Measurements from ENCODE around the gene XKR8.
A peak's percentile ranks its signal among the peaks of the same experiment; 100 is the strongest.

XKR8 gene

DNA sequence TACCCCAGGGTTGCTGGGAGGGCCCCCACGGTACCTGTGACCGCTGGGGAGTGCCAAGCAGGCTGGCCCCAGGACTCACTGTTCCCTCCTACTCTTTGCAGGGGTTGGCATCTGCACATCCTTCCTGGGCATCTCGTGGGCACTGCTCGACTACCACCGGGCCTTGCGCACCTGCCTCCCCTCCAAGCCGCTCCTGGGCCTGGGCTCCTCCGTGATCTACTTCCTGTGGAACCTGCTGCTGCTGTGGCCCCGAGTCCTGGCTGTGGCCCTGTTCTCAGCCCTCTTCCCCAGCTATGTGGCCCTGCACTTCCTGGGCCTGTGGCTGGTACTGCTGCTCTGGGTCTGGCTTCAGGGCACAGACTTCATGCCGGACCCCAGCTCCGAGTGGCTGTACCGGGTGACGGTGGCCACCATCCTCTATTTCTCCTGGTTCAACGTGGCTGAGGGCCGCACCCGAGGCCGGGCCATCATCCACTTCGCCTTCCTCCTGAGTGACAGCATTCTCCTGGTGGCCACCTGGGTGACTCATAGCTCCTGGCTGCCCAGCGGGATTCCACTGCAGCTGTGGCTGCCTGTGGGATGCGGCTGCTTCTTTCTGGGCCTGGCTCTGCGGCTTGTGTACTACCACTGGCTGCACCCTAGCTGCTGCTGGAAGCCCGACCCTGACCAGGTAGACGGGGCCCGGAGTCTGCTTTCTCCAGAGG is 6.8 kb downstream of the XKR8 start:
- DNase-seq (ENCODE audit: insufficient read length, low spot score): peak; percentile 22
- no peak for FAIRE-seq
- TF ChIP-seq POLR2A (IDR thresholded peaks at IDR 0.05; ENCODE audit: low read depth, low read length): no peak

DNA sequence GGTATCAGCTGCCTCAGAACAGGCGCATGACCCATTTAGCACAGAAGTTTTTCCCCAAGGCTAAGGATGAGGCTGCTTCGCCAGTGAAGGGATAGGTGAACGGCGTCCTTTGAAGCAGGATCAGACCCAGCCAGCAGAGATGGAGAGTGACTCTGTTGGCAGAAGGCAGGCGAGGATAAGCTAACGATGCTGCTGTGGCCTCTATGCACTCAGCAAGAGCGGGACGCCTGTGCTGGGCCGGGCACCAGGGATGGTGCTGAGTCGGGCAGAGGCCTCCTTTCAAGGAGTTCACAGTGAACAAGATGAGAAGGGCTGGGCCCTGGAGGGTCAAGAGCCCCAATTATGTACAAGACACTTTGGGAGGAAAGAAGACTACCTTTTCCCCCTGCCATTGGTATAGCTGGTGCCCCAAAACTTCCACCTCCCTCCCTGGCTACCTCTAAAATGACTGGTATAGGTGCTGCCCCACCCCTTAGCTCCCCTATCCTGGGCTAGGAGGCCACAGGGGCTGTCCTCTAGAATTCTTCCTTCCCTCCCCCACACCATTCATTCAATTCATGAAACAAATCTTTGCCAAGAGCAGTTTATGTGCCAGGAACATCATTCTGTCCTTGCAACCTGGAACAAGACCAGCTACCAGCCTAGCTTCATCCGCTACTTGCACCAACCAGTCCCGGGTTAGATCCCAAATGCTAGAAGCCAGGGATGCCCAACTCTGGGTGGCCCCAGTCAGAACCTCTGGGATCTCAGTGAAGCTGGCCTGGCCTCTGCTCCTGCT is 7.5 kb downstream of the XKR8 start:
- TF ChIP-seq POLR2A (IDR thresholded peaks at IDR 0.05; ENCODE audit: low read depth, low read length): no peak
- DNase-seq (ENCODE audit: insufficient read length, low spot score) (no peak), FAIRE-seq (no peak)

DNA sequence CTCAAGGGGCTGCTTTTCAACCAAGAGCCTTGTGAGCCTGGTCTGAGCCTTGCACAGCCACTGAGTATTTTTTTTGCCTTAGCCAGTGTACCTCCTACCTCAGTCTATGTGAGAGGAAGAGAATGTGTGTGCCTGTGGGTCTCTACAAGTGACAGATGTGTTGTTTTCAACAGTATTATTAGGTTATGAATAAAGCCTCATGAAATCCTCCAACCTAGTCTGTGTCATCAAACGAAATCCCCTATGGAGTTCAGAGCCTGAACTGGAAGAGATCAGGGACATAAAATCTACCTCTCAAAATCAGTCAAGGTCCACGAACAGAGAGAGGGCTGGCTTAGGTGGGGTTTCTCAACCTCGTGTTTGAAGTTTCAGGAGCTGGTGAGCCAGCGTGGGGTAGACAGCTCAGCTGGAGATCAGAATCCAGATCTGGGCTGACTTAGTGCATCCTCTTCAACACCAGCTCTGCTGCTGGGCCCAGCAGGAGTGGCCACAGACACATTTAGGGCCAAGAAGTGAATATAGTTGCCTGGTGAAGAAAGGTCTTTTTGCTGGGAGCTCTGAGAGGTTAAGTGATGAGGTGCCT is 8.2 kb downstream of the XKR8 start:
- DNase-seq (ENCODE audit: insufficient read length, low spot score): no peak
- no peak for TF ChIP-seq POLR2A (IDR thresholded peaks at IDR 0.05; ENCODE audit: low read depth, low read length)
- FAIRE-seq: no peak

DNA sequence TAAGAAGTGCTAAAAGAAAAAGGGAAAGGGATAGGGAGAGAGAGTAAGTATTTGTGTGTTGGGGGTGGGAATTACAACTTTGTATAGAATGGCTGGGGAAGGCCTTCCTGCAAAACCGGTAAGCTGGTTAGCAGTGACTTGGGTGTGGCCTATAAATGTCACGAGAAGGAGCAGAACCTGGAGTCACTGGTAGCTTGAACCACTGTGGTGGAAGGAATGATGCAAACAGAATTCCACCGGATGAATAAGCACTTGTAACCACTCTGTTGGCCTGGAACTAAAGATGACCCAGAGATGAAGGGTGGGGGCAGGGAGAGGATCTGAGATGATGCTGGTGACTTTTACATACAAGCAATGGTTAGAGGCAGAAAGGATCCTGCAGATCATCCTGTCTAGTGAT is 8.9 kb downstream of the XKR8 start:
- no peak for TF ChIP-seq POLR2A (IDR thresholded peaks at IDR 0.05; ENCODE audit: low read depth, low read length)
- DNase-seq (ENCODE audit: insufficient read length, low spot score): peak; percentile 64

DNA sequence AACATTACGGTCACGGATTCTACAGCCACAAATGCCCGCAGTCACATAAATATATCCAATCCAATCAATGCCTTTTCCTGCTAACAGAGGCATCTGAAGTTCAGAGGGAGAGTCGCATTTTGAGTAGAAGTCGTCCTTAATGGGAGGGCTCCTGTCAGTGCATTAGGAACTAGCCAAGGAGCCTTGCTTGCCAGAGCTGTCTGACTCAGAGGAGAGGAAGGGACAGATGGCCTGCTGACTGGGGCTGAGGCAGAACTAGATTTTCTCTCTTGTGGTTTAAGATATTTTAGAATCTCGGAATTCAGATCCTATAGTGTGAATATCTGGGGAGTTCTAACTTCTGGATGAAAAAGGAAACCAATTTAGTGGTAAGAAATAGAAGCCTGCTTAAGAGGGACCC is 10.6 kb downstream of the XKR8 start:
- DNase-seq (ENCODE audit: insufficient read length, low spot score): peak; percentile 49
- peak; percentile 75 for FAIRE-seq
- no peak for TF ChIP-seq POLR2A (IDR thresholded peaks at IDR 0.05; ENCODE audit: low read depth, low read length)

More for the DNA sequence above, 8.9 kb downstream of the XKR8 start:
- peak; percentile 88 for FAIRE-seq

DNA sequence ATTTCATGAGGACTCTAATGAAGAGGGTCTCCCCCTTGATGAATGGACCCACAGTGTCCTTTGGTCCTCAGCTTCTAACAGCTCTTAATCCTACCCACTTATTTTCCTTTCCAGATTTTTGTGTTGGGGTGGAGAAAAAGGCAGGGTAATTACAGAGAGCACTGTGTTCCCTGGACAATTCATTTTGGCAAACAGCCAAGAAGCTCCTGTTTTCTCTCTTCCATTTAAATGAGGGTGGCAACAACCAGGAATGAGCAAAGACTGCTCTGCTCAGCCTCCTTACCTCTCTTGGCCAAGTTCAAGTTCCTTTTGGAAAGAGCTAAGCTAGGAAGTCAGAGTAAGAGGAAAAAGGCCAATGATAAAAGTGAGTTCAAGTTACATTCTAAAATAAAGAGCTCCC is 11.9 kb downstream of the XKR8 start:
- DNase-seq (ENCODE audit: insufficient read length, low spot score) (no peak), FAIRE-seq (no peak)
- no peak for TF ChIP-seq POLR2A (IDR thresholded peaks at IDR 0.05; ENCODE audit: low read depth, low read length)

DNA sequence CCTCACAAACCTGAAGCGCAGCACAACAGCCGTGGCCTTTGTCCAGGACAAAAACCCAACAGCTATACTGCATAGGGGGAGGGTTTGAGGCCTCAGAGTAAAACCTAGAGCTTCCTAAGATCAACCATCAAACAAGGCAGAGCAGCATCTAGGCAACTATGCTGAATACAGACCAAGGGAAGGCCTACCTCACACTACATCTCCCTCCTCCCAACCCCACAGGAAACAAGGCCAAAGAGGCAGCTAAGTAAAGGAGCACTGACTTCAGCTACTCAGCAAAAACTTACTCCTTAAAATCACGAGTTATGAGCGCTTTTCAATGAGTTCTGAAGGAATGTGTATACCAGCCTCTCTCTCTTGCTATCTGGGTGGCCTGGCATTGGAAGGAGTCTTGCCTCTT is 12.4 kb downstream of the XKR8 start:
- FAIRE-seq (no peak), DNase-seq (ENCODE audit: insufficient read length, low spot score) (no peak)
- TF ChIP-seq POLR2A (IDR thresholded peaks at IDR 0.05; ENCODE audit: low read depth, low read length): no peak

DNA sequence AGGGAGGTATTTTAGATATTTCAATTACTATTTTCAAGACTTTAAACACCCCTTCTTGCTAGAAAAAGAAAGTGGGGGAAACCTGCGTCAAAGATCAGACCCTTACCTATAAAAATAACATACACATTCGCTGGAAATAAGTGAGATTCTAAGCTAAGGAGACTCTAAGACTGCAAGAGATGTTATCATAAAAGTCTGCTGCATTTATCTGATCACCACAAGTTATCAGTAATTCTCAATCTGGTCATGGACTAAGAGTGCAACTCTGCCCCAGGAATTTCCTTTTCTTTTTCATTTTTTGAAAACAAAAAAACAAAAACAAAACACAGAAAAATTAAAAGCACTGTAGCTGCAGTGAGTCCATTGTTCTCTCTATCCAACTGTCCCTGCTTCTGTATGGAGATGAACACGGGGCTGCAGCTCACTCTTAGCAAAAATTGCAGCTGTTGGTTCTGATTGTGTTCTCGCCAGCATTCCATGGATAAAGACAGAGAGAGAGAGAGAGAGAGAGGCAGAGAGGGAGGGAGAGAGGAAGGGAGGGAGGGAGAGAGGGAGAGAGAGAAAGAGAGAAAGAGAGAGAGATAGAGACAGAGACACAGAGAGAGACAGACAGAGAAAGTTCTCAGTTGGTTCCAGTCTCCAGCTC is 14.1 kb downstream of the XKR8 start:
- TF ChIP-seq POLR2A (IDR thresholded peaks at IDR 0.05; ENCODE audit: low read depth, low read length): no peak
- DNase-seq (ENCODE audit: insufficient read length, low spot score) (no peak), FAIRE-seq (no peak)

DNA sequence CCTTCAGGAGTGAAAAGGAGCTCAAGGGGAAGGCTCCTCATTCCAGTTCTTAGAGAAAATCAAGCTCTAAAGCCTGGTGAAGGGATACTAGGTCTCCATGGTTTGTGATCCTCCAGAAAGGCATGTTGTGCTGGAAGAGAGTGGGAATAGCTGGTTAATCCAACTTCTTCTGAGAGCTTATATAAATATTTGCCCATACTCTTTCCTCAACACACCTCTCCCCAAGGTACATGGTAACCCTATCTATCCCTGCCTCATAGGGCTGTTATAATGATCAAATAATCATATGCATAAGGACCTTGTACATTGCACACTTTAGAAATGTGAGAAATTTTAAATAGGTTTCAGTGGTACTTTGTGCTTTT is 14.6 kb downstream of the XKR8 start:
- FAIRE-seq: no peak
- no peak for TF ChIP-seq POLR2A (IDR thresholded peaks at IDR 0.05; ENCODE audit: low read depth, low read length)
- DNase-seq (ENCODE audit: insufficient read length, low spot score): no peak

DNA sequence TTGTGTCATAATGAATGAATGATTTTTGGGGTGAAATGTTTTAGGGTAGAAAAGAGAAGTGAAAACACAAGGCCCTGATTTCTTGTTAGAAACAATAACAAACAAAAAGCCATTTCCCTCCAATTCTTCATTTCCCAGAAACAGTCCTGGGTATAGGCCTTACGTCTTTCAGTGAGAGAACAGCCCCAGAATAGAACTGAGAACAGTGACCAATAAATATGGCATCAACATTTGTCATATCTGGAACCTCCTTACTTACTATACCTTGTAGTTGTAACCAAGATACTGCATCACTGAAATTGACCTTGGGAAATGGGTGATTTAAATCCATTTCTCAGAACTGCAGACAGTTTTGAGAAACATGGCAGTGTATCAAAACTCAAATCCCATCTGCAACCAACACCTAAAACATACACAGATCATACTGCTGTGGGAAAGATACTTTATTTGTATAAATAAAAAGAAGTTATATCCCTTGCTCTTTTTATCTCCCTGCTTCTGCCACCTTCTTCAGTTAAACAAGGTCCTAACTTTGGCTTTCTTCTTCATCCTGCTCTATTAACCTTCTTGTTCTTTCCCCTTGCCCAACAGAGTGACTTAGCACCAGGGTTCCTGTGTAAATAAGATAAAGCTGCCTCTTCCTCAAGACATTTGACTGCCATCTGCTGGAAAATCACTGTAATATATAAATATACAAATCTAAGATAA is 19.5 kb downstream of the XKR8 start:
- DNase-seq (ENCODE audit: insufficient read length, low spot score) (no peak), FAIRE-seq (no peak)
- TF ChIP-seq POLR2A (IDR thresholded peaks at IDR 0.05; ENCODE audit: low read depth, low read length): no peak

DNA sequence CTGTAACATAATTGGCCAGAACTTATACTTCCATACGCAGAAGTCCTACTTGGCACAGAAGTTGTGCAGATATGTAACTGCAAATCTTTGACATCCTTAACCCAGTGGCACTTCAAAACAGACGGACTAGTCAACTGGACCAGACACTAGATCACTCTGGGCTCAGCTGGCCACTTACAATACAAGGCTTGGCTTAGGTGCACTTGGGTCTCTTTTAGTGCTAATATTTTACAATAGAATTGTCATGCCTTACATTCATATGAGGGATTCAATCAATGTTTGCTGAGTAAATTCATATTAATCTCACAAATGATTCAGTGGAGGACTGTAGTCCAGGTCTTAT is 20.1 kb downstream of the XKR8 start:
- DNase-seq (ENCODE audit: insufficient read length, low spot score): no peak
- no peak for TF ChIP-seq POLR2A (IDR thresholded peaks at IDR 0.05; ENCODE audit: low read depth, low read length)
- no peak for FAIRE-seq

DNA sequence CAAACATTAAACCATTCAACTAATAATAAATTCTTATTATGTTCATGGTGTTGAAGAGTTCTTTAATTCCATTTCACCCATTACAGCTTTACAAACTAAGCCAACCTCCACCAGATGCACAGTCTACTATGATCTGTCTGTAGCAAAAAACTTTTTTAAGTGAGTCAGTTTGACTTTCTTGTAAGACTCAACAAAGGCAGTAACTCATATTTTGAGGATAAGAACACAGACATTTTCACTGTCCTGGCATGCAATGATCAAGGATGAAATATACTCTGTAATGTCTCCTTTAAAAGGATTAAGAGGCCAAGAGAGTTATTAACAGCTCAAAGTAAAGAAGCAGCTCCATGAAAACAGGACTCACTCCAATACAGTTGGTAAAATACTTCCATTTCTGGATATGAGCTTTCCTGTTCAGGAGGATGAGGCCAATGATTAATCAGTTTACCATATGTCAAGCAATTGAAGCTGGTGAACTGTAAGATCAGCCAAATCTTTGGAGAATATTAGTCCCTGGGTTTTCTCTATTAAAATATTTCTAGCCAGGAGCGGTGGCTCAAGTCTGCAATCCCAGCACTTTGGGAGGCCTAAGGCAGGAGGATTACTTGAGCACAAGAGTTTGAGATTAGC is 20.6 kb downstream of the XKR8 start:
- no peak for TF ChIP-seq POLR2A (IDR thresholded peaks at IDR 0.05; ENCODE audit: low read depth, low read length)
- DNase-seq (ENCODE audit: insufficient read length, low spot score) (no peak), FAIRE-seq (no peak)

DNA sequence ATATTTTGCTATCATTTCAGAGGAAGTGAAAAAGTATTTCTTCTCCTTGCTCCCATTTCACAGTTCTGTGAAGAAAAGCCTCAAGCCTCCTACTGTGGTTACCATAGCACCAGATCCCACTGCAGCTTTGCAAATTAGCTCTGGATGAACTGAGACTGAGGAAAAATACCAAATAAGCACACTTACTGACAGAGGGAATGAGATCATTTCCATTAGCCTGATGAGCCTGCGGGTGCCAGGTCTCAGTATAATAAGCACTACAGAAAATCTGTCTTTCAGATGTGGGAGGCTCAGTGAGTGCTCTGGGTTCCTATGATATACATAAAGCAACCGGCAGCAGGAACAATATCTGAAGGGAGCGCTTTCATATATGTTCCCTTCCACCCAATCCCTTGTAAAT is 21.4 kb downstream of the XKR8 start:
- DNase-seq (ENCODE audit: insufficient read length, low spot score) (no peak), FAIRE-seq (no peak)
- TF ChIP-seq POLR2A (IDR thresholded peaks at IDR 0.05; ENCODE audit: low read depth, low read length): no peak
